ENCODE results near the gene BFSP2.
"Not testable (repeated sequence)": the region's sequence is repeated elsewhere in the genome, so short reads cannot be mapped to it uniquely, and the experiment has no call there.

BFSP2 gene

DNA sequence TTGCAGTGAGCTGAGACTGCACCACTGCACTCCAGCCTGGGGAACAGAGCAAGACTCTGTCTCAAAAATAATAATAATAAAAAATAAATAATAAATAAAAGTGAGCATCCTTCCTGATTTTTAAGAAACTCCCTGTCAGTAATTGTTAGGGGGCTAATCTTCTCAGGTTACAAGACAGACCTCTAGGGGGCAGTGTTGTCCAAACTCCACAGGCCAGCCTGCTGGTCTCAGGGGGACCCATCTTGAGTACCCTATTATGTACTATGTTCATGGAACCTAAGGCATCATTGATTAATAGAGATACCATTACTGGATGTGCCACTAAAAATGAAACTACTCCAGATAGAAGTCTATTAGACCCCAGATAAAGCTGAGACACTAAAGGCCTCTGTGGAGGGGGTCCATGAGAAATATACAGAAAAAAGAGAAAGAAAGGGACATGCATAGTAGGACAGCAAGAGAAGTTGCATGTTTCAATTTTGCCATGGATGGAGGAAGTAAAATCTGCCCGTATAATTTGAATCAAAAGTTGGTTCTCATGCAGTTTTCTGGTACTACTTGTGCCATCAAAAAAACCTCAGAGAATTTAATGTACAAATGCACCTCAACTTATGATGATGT lies 88.2 kb downstream of the BFSP2 start:
- no peak for DNase-seq

DNA sequence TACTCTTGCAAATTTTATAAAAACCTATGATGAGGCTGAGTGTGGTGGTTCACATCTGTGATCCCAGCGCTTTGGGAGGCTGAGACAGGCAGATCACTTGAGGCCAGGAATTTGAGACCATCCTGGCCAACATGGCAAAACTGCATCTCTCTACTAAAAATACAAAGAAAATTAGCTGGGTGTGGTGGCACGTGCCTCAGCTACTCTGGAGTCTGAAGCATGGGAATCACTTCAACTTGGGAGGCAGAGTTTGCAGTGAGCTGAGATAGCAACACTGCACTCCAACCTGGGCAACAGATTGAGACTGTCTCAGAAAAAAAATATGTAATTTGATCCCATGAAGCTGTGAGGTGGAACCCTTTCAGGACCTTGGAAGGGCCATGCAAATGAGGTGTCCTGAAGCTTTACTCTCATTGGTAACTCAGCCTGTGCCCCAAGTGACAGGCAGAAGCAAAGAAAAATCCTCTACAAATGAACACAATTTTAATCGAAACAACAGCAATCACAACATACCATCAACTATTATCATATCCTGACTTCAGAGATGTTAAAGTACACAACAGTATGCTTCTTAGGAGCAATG lies 89.0 kb downstream of the BFSP2 start:
- no peak for DNase-seq

DNA sequence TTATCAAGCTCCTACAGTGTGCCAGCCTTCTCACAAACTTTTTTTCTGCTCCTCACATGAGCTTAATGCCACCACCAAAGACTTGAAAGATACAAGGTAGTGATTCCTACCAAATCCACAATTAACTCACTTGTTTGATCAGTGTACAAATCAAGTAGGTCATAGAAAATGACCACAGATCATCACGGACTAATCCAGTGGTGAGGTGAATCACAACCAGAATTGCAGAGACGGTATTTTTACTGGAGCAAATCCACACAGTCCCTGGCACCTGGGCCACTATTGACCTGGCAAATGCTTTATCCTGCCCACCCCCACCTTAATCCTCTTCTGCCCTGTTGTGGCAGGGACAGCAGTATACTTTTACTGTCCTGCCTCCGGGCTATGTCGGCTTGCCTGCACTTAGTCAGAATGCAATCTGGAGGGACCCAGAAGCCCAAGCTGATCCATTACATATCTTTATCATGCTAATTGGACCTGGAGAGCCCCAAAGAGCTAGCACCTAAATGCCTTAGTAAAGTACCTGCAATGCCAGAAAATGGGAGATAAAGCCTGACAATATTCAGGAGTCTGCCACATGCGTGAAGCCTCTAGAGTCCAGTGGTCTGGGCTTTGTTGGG lies 89.7 kb downstream of the BFSP2 start:
- no peak for DNase-seq

DNA sequence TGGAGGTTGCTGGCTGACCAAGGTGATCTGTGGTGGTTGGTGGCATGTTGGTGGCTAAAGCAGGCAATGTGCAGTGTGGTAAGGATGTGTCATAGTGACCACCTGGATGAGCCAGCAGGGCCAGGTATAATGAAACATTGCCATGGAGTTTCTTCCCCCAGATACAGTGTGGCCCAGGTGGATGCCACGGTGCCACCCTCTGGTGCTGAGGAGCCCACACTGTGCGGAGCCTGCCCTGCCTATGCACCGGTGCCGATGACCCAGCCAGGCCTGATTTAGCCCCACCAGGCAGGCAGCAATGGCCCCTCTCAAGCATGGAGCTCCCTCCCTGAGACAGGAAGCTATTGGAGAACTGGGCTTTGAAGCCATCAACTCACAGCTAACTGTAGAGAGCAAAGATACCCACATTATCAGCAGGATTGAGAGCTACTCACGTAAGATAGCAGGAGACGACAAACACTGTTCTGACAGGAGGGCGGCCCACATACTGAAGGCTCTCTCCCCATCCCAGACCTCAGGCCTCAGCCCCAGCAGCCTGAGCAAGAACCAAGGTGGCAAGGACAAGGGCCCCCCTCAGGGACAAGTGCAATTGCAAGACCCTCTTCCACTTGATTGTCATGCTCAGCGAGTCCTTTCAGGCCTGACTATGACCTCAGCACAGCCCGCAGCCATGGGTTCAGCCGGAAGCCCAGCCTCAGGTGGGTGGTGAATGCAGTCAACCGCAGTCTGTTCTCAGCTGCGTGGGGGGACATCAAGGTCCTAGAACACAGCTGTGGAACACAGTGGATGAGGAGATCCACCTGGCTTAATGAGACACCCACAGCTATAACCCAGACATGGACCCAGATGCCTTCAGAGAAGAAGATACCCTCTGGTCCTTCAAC lies 90.9 kb downstream of the BFSP2 start:
- DNase-seq = no peak

- DNase-seq = no peak
These were observed 91.7 kb downstream of the BFSP2 start for GRCh38 chr3:133491481-133492059.

- no peak for DNase-seq
These were observed 92.4 kb downstream of the BFSP2 start for GRCh38 chr3:133492159-133492741.

- DNase-seq = no peak
These were observed 94.6 kb downstream of the BFSP2 start for GRCh38 chr3:133494469-133494868.

GRCh38 chr3:133502542-133502941 lies 102.7 kb downstream of the BFSP2 start:
- DNase-seq = not testable (repeated sequence)

- no peak for DNase-seq
These were observed 103.6 kb downstream of the BFSP2 start for GRCh38 chr3:133503409-133503808.

DNA sequence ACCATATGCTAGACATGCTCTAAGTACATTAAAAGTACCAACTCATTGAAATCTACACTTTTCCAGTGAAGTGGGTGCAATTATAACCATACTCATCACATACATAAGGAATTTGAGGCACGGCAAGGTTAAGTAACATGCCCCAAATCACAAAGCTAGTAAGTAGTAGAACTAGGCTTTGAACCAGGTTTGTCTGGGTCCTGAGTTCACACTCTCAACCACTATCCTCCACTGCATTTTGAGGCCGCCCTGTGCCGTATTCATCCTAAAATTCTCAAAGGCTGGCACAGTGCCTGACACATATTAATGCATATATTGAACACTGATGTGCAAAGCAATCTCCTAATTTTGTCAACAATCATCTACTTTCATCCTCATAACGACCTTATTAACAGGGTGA lies 104.9 kb downstream of the BFSP2 start:
- no peak for DNase-seq

DNA sequence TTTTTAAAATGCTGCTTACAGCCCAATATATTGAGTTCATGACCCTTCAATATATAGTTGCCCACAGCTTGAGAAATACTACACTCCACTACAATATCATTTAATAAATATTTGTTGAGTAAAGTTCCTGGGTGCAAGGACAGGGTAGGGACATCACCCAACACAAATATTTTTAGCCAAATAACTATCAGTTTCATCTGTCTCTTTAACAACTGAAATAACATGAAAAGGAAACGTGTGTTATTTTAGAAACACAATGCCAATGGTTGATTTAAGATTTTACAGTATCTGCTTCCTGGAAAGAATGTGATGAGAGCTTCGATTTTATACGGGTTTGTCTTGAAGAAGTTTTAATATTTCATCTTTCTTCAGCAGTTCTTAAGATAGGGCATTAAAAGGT lies 106.0 kb downstream of the BFSP2 start:
- no peak for DNase-seq

GRCh38 chr3:133506215-133506901 lies 106.5 kb downstream of the BFSP2 start:
- no peak for DNase-seq

- no peak for DNase-seq
These were observed 109.6 kb downstream of the BFSP2 start for GRCh38 chr3:133509488-133509887.

DNA sequence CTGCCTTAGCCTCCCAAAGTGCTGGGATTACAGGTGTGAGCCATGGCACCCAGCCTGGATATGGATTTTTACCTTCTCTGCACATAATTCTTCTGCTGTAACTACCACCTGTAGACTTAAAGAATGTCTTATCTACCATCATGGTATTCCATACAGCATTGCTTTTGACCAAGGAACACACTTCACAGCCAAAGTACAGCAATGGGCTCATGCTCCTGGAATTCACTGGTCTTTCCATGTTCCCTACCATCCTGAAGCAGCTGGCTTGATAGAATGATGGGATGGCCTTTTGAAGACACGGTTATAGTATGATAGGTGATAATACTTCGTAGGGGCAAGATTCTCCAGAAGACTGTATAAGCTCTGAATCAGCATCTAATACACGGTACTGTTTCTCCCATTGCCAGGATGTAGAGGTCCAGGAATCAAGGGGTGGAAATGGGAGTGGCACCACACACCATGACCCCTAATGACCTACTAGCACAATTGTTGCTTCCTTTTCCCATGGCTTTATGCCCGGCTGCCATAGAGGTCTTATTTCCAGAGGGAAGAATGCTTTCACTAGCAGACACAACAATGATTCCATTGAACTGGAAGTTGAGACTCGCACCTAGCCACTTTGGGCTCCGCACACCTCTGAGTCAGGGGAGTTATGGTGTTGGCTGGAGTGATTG lies 112.7 kb downstream of the BFSP2 start:
- no peak for DNase-seq

DNA sequence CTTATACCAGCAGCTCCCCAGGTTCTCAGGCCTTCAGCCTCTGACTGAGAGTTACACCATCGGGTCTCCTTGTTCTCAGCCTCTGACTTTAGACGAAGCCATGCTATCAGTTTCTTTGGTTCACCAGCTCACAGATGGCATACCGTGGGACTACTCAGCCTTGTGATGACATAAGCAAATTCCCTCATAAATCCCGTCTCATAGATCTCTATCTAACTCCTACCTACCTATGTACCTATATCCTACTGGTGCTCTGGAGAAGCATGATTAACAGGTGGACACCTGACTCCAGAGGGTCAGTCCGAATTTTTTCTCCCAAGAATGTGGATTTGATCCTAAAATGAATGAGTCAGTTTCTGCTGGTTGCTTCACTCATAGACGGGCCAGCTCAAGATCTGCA lies 114.6 kb downstream of the BFSP2 start:
- DNase-seq = no peak

GRCh38 chr3:133515127-133515526 lies 115.3 kb downstream of the BFSP2 start:
- DNase-seq = no peak

GRCh38 chr3:133520286-133520685 lies 120.4 kb downstream of the BFSP2 start:
- no peak for DNase-seq

DNA sequence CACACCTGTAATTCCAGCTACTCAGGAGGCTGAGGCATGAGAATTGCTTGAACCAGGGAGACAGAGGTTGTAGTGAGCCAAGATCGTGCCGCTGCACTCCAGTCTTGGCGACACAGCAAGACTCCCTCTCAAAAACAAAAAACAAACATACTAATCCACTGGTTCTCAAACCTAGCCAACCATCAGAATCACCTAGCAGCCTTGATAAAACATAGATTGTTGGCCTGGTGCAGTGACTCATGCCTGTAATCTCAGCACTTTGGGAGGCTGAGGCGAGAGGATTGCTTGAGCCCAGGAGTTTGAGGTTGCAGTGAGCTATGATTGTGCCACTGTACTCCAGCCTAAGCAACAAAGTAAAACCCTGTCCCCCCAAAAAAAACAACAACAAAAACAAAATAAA lies 121.1 kb downstream of the BFSP2 start:
- not testable (repeated sequence) for DNase-seq

GRCh38 chr3:133521946-133522345 lies 122.1 kb downstream of the BFSP2 start:
- DNase-seq = no peak

DNA sequence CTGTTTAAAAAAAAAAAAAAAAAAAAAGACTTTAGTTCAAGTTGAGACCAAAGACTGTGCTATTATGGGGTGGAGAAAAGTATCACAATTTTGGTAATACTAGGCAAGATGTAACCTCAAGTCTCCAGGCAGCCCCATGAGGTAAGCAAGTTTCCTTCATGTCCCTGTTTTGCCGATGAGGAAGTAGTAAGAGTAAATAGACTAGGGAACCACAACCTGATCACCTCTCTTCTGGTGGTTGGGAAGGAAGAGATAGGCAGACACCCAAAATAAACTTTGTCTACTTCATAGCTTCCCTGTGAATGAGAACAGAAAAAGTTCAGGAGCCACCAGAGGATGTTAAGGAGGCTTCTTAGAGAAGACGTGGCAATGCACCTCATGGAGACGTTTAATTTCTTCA lies 123.9 kb downstream of the BFSP2 start:
- not testable (repeated sequence) for DNase-seq

All from NCI-H1436 (cell line).